ENCODE measurements around the gene TBC1D22A. TPM values are rescaled to one million over a fixed set of nuclear protein-coding genes. Genes with fewer than 3 reads are reported as not detected.

The TBC1D22A gene
- total RNA-seq, 1 experiment from 2014 or later: 27.6 TPM

GRCh38 chr22:46995501-46996360, 233.3 kb downstream of the TBC1D22A start:
- intact Hi-C loops (cut with micrococcal nuclease; ENCODE audit: unreplicated experiment): no loop called here
- no TSS peak for BruUV-seq (replicated peaks)
- CTCF ChIA-PET: interaction anchor here (0.6 to 1.0 kb wide), 2 partner anchors 162 to 197 kb away, joined by 3 read pairs; no protein-coding TSS in a partner anchor
- H3K27me3 Mint-ChIP-seq (ENCODE audit: unreplicated experiment): no peaks in the 10 kb centered on the region
- no peak overlapping the region for H3K27ac Mint-ChIP-seq (ENCODE audit: unreplicated experiment)
- no peaks in the 10 kb centered on the region for H3K36me3 Mint-ChIP-seq (ENCODE audit: insufficient read depth, unreplicated experiment)
- H3K9me3 Mint-ChIP-seq (ENCODE audit: low read depth, unreplicated experiment): no peaks in the 10 kb centered on the region
- TF ChIP-seq, protein P1, sequence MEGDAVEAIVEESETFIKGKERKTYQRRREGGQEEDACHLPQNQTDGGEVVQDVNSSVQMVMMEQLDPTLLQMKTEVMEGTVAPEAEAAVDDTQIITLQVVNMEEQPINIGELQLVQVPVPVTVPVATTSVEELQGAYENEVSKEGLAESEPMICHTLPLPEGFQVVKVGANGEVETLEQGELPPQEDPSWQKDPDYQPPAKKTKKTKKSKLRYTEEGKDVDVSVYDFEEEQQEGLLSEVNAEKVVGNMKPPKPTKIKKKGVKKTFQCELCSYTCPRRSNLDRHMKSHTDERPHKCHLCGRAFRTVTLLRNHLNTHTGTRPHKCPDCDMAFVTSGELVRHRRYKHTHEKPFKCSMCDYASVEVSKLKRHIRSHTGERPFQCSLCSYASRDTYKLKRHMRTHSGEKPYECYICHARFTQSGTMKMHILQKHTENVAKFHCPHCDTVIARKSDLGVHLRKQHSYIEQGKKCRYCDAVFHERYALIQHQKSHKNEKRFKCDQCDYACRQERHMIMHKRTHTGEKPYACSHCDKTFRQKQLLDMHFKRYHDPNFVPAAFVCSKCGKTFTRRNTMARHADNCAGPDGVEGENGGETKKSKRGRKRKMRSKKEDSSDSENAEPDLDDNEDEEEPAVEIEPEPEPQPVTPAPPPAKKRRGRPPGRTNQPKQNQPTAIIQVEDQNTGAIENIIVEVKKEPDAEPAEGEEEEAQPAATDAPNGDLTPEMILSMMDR (IDR thresholded peaks at IDR 0.05; ENCODE audit: unreplicated experiment): no peak
- no peak overlapping the region for H3K4me3 Mint-ChIP-seq (ENCODE audit: low read depth, unreplicated experiment)
- no peaks in the 10 kb centered on the region for H3K4me1 Mint-ChIP-seq (ENCODE audit: low read depth, unreplicated experiment)
- no peak for DNase-seq

GRCh38 chr22:46996595-46997310, 234.3 kb downstream of the TBC1D22A start:
- no peaks in the 10 kb centered on the region for H3K9me3 Mint-ChIP-seq (ENCODE audit: low read depth, unreplicated experiment)
- no peak overlapping the region for H3K27ac Mint-ChIP-seq (ENCODE audit: unreplicated experiment)
- H3K4me1 Mint-ChIP-seq (ENCODE audit: low read depth, unreplicated experiment): no peaks in the 10 kb centered on the region
- no TSS peak for BruUV-seq (replicated peaks)
- TF ChIP-seq, protein P1 (IDR thresholded peaks at IDR 0.05; ENCODE audit: unreplicated experiment): no peak
- H3K36me3 Mint-ChIP-seq (ENCODE audit: insufficient read depth, unreplicated experiment): no peaks in the 10 kb centered on the region
- CTCF ChIA-PET: interaction anchor here (0.6 to 1.2 kb wide), 3 partner anchors 15 to 198 kb away, joined by 3 read pairs; no protein-coding TSS in a partner anchor
- no peaks in the 10 kb centered on the region for H3K27me3 Mint-ChIP-seq (ENCODE audit: unreplicated experiment)
- H3K4me3 Mint-ChIP-seq (ENCODE audit: low read depth, unreplicated experiment): no peak overlapping the region
- peak; percentile 12 for DNase-seq
- intact Hi-C loops (cut with micrococcal nuclease; ENCODE audit: unreplicated experiment): no loop called here

DNA sequence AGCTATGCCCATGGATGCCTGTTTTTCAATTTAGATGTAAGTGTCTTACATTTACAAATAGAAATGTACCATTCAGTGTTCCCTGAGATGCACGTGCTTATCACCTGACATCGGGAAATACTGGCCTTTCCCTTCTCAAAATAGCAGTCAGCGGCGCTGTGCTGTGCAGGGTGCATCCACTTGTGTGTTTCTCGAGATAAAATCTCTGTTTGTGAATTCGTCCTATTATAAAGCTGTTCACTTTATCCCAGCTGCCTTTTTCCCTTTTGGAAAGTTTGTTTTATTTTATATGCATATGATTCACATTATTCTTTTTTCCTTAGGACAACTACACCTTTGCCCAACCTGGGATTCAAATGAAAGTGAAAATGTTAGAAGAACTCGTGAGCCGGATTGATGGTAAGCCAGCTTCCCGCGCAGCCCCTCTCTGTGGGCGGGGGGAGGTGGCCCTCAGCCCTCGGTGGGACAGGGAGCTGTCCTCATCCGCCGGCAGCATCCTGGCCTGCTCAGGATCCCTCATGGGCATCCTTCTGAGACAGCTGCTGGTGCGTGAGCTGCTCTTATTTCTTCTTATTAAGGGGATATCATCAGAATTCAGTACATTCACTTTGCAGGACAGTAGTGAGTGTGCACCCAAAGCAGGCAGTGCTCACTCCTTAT, 235.0 kb downstream of the TBC1D22A start:
- H3K27ac Mint-ChIP-seq (ENCODE audit: unreplicated experiment): no peak overlapping the region
- CTCF ChIA-PET: interaction anchor here (0.6 to 1.2 kb wide), 2 partner anchors 14 to 16 kb away, joined by 3 read pairs; no protein-coding TSS in a partner anchor
- TF ChIP-seq, protein P1 (IDR thresholded peaks at IDR 0.05; ENCODE audit: unreplicated experiment): no peak
- no peak overlapping the region for H3K4me3 Mint-ChIP-seq (ENCODE audit: low read depth, unreplicated experiment)
- no peaks in the 10 kb centered on the region for H3K36me3 Mint-ChIP-seq (ENCODE audit: insufficient read depth, unreplicated experiment)
- intact Hi-C loops (cut with micrococcal nuclease; ENCODE audit: unreplicated experiment): no loop called here
- no peaks in the 10 kb centered on the region for H3K9me3 Mint-ChIP-seq (ENCODE audit: low read depth, unreplicated experiment)
- no peaks in the 10 kb centered on the region for H3K27me3 Mint-ChIP-seq (ENCODE audit: unreplicated experiment)
- DNase-seq: no peak
- no peaks in the 10 kb centered on the region for H3K4me1 Mint-ChIP-seq (ENCODE audit: low read depth, unreplicated experiment)
- no TSS peak for BruUV-seq (replicated peaks)

- Mint-ChIP-seq H3K4me3 (ENCODE audit: low read depth, unreplicated experiment) (no peak overlapping the region), H3K9me3 (ENCODE audit: low read depth, unreplicated experiment) (no peaks in the 10 kb centered on the region), H3K4me1 (ENCODE audit: low read depth, unreplicated experiment) (no peaks in the 10 kb centered on the region), H3K27me3 (ENCODE audit: unreplicated experiment) (no peaks in the 10 kb centered on the region), H3K36me3 (ENCODE audit: insufficient read depth, unreplicated experiment) (no peaks in the 10 kb centered on the region), H3K27ac (ENCODE audit: unreplicated experiment) (no peak overlapping the region)
- intact Hi-C loops (cut with micrococcal nuclease; ENCODE audit: unreplicated experiment): no loop called here
- TF ChIP-seq, protein P1 (IDR thresholded peaks at IDR 0.05; ENCODE audit: unreplicated experiment): no peak
- DNase-seq: no peak
- BruUV-seq (replicated peaks): no TSS peak
- CTCF ChIA-PET: no interaction called here
These were observed 235.9 kb downstream of the TBC1D22A start for GRCh38 chr22:46998331-46998730.
